Upper lobe of left lung (tissue), 4 donors: Measurements from ENCODE around the gene USP53.

Source experiments
- CTCF ChIP-seq, 6 experiments: fragments of 450-650 bp in 4 of 6; fragments of 200-600 bp in 2 of 6; sonication (generic) in 2 of 6; IDR thresholded peaks; one replicate each; pipeline ENCODE4 v1.5.1; 2016 to 2019; ENCODE audit warnings: antibody characterized with exemption in 6 of 6
- EP300 ChIP-seq, 4 donors: sonication (generic); formaldehyde crosslinking; IDR thresholded peaks; one replicate each; pipeline ENCODE4 v1.5.1; 2017; ENCODE audit warnings: antibody characterized with exemption in 4 of 4, control low read depth in 2 of 4
- POLR2A ChIP-seq, 4 donors: fragments of 450-650 bp; IDR thresholded peaks; one replicate each; pipeline ENCODE4 v1.5.1; 2016 to 2017; ENCODE audit warnings: antibody characterized with exemption in 4 of 4, mild to moderate bottlenecking in 2 of 4
- POLR2AphosphoS5 ChIP-seq, 2 donors: sonication (generic); formaldehyde crosslinking; IDR thresholded peaks; one replicate each; pipeline ENCODE4 v1.5.1; 2017; ENCODE audit warnings: antibody characterized with exemption in 2 of 2

GRCh38 chr4:119205690-119206089, 6.8 kb upstream of the USP53 start:
- TF ChIP-seq POLR2AphosphoS5 (IDR thresholded peaks at IDR 0.05) (no peak), EP300 (IDR thresholded peaks at IDR 0.05) (no peak), CTCF (IDR thresholded peaks at IDR 0.05) (no peak), POLR2A (IDR thresholded peaks at IDR 0.05) (no peak)
